ENCODE results near the gene MEIOC.
"Not testable (repeated sequence)": the region's sequence is repeated elsewhere in the genome, so short reads cannot be mapped to it uniquely, and the experiment has no call there.

MEIOC gene

DNA sequence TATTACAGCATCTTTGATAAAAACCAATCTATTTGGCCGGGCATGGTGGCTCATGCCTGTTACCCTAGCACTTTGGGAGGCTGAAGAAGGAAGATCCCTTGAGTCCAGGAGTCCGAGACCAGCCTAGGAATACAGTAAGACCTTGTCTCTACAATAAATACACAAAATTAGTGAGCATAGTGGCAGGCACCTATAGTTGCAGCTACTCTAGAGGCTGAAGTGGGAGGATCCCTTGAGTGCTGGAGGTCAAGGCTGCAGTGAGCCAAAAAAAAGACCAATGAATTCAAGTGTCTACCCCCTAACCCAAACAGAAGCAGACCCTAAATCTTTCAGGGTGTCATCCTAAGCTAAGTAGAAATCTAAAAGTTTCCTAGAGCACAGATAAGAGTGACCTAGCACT, 7.3 kb upstream of the MEIOC start:
- no peak for DNase-seq

DNA sequence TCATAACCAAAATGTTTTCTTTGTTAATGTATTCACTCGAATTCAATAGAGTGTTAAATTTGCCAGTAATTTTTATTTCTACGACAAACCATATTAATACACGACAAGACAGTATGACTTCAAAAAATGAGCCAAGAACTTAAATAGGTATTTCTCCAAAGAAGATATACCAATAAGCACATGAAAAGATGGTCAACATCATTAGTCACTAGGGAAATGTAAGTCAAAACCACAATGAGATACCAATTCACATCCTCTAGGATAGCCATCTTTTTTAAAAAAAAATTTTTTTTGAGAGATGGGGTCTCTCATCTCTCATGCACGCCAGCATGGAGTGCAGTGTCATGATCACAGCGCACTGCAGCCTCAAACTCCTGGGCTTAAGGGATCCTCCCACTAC, 5.0 kb upstream of the MEIOC start:
- DNase-seq, result no peak

DNA sequence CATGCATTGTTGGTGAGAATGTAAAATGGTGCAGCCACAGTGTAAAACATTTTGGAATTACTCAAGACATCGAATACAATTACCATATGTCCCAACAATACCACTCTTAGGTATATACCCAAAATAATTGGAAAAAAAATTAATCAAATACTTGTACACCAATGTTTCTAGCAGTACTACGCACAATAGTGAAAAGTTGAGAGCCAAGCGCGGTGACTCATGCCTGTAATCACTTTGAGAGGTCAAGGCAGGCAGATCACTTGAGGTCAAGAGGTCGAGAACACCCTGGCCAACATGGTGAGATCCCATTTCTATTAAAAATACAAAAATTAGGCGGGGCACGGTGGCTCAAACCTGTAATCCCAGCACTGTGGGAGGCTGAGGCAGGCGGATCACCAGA, 3.5 kb upstream of the MEIOC start:
- no peak for DNase-seq

DNA sequence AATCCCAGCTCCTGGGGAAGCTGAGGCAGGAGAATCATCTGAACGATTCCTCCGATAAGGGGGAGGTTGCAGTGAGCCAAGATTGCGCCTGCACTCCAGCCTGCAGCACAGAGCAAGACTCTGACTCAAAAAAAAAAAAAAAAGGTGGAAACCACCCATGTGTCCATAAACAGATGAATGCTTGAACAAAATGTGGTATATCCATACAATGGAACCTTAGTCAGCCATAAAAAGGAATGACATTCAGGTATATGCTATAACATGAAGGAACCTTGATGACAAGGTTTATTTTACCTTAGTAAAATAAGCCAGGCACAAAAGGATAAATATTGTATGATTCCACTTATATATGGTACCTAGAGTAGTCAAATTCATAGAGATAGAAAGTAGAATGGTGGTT, 2.9 kb upstream of the MEIOC start:
- DNase-seq, result no peak

DNA sequence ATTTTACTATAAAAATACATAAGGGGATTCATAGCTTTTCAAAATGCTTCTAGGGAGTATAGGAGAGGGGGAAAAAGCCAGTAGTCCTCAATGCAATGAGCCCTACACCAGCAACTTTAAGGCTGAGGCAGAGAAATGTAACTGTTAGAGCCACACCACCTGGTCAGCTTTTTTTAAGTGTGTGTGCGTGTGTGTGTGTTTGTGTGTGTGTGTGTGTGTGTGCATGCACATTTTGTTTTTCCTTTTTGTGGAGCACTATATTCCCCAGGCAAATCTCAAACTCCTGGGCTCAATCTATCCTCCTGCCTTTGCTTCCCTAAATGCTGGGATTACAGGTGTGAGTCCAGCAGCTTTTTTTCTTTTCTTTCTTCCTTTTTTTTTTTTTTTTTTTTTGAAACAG, 2.3 kb upstream of the MEIOC start:
- DNase-seq, result no peak

DNA sequence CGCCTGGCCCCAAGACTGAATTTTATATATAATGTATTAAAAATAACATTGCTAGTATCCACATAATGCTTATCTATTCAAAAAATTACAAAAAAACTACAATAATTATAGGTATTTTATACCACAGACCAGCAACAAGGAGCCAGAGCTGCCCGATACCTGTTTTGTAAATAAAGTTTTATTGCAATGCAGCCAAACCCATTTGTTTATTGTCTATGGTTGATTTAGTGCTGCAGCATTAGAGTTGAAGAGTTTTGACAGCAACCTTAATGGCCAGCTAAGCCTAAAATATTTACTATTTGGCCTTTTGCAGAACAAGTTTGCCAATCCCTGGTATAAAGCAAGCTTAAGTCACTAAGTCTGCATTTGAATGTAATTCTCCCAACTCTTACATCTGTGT, 5.6 kb downstream of the MEIOC start:
- no peak for DNase-seq

DNA sequence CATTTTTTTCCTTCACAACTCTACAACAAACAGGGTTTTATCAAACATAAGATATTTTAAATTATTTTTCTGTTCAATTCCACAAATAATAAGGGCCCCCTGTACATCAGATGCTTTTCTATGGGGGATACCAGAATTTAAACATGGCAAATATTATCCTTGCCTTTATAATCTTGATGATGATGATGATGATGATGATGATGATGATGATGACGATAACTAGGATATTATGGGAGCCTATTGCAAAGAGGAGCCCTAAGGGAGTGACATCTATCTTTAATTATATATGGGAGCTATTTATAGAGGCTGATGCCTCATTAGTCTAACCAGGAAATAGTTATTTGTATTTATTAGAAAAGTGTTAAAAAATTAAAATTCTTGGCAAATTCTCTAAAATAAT, 6.8 kb downstream of the MEIOC start:
- DNase-seq, result no peak

DNA sequence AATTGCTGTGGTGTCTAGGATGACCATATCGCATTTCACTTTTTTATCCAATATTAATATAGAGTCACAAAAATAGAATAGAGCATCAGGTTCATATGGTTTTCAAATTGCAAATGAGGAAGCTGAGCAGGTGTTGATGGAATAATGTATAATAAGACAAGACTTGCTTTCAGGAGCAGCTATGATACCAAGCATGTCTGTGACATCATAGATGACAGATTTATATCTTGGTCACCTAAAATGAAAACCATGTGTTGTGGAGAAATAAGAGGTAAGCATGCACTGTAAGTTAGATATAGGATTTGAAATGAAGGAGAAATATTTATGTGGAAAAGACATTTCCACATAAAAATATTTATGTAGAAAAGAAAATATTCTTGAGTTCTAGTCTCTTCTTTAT, 8.6 kb downstream of the MEIOC start:
- no peak for DNase-seq

DNA sequence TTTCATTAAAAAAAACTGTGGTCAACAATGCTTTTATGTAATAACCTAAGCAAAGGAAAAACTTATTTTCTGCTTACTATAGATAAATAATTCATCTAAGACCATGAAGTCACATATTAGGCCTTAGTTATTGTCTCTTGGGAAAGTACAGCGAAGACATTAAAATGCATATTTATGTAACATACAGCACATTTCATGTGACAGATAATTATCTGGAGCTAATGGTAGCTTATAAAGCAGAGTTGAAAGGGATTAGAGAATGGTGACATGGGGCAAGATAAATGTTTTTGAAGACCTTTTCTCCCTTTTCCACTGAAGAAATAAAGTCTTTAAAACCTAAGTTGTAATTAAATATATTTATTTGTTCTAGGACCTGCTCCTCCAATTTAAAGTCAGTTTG, 9.7 kb downstream of the MEIOC start:
- no peak for DNase-seq

DNA sequence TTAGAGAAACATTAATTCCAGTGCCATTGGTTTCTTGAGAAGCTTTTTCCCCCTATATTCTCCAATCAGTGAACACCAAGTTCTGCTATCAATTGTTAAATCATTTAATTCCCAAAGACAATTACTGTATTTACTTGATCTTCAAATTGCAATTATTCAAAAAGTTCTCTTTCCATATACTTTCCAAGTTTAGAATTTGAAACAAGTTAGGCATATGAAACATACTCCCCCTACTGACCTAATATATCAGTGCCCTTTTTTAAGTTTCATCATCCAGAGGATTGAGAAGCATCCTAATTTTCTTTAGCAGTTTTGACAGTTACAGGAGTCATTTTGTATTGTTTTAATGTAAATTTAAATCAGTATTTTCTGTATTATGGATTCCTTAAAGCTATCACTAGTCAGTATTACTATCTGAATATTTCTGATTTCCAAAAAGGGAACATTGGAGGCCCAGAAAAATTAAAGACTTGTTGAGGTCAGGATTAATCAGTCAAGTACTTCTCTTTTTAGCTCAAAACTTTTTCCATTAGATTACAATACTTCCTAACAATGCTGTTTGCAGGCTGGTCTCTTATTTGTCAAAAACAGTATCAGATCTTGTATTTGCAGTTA, 16.3 kb downstream of the MEIOC start:
- no peak for DNase-seq

DNA sequence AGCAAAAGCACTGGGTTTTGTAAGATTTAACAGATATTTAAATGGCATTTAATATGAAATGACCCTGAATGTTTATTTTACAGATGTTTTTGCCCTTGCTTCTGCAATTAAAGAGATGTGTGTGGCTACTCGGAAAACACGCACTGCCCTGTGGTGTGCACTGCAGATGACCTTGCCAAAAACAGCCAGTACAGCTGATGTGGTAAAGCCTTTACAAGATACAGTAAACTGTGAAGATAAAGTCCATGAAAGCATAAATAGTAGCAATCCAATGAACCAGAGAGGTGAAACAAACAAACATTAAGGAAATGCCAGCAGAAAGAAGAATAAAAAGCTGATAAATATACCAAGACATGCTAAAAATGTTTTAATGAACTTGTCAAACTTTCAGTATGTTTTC, 17.6 kb downstream of the MEIOC start:
- DNase-seq, result no peak

DNA sequence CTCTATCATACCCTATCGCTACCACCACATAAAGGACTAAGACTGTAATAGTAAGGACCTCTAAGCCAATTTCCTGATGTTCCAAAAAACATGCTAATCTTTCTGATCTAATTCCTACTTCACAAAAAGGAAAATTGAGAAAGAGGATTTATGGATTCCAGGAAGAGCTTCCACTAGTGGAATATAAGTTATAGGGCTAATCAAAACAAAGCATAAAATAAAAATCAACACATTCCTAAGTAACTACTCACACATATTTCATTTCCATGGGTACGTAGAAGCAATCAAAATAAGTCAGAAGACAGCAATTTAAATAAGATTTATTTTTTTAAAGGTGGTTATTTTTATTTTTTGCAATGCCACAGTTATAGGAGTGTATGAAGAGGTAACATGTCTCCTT, 20.9 kb downstream of the MEIOC start:
- DNase-seq, result no peak

DNA sequence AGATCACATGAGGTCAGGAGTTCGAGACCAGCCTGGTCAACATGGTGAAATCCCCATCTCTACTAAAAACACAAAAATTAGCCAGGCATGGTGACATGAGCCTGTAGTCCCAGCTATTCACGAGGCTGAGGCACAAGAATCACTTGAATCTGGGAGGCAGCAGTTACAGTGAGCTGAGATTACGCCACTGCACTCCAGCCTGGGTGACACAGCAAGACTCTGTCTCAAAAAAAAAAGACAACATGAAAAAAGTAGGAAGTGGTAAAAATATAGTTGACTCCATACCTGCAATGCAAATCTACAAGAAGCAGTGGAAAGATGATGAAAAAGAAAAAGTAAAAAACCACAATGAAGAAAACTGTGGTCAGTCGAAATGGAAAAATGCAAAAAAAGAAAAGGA, 27.0 kb downstream of the MEIOC start:
- not testable (repeated sequence) for DNase-seq

DNA sequence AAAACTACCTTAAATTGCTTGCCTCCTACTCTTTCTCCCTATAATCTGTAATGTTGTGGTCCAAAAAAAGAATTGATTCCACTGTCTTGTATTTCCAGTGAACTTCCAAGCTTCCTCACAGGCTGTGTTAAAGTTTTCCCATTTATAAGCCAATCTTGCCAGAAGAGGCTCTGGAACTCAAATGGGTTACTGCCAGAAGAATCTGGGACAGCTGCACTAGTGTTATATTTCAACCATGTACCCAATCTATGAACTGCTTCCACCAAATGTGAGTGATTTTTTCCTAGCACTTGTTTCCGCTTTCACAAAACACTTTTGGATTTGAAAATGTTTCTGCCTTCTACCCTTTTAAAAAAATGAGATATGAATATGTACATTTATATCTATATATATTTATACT, 31.5 kb downstream of the MEIOC start:
- no peak for DNase-seq

DNA sequence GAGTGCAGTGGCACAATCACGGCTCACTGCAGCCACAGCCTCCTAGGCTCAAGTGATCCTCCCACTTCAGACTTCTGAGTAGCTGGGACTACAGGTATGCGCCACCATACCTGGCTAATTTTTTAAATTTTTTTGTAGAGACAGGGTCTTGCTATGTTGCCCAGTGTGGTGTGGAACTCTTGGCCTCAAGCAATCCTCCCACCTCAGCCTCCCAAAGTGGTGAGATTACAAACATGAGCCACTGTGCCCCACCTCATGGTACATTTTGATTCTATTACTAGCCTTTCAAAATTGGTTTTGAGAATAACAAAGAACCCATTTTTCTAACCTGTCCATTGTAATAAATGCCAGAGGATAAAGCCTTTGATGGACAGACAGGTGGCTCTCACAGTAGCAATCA, 31.9 kb downstream of the MEIOC start:
- no peak for DNase-seq

DNA sequence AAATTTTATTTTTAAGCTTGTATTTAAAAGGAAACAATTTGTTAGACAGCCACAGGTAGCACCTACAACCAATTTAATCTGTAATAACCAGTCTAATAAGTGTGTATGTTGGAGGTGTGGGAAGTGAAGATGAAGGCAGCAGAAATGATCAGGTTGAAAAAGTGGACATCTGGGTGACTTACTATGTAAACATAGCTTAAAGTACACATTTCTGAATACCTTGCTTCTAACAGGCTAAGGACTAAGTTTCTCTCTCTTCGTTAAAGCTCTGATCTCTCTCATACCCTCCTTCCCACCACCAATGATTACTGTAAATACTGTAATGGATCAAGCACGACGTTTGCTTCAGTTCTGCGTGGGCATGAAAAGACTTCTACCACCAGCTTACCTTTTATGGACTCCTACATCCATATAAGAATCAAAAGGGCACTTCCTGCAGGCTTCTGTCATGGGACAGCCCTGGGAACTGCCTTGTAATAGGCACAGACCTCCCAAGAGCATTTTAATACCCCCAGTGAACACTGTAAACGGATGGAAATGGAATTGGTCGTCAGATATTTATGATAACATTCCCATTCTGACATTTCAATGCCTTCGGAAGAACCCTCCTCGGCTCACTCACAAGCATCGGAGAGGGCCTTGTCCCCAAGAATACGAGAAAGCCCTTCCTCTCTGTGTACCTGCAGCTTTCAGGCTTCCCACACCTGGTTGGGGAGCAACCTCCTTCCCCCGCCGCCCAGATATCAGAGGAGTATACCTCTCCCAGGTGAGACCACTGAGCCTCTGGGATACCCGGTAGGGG, 32.6 kb downstream of the MEIOC start:
- no peak for DNase-seq

DNA sequence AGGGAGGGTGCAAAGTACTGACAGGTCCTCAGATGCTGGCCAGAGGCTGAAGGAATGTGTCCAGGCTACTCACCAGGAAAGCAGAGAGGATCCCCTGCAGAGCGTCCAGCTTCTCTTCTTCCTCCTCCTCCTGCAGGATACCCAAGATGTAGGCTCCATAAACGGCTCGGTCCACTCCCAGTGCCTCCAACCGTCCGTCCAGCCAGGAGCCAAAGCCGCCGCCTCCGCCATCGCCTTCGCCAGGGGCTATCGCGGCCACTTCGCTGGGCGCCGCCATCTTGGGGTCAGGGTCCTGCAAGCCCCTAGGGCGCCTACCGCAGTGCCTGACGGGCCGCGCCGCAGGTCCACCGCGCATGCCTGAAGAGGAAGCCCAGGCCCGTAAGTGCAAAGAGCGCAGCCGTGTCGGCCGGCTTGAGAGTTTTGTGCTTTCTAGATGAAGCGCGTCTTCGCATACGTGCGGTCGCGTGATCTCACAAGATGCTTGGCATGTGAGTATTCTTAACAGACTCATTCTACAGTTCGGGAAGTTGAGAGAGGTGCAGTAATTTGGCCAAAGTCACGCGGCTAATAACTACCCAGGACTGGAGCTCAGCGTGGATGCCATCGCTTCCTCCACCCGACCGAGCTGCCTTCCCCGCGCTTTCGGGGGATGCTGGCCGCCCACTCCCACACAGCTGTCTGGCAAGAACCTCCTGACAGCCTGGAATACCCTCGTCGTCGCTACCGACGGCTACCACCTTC, 33.4 kb downstream of the MEIOC start, which contains the start of gene CCDC43:
CCDC43 (minus strand) TSS at position 300 of the 741 bp plus-strand sequence; CDS start at position 277, 23 bp downstream.
- peak; percentile 70 for DNase-seq

DNA sequence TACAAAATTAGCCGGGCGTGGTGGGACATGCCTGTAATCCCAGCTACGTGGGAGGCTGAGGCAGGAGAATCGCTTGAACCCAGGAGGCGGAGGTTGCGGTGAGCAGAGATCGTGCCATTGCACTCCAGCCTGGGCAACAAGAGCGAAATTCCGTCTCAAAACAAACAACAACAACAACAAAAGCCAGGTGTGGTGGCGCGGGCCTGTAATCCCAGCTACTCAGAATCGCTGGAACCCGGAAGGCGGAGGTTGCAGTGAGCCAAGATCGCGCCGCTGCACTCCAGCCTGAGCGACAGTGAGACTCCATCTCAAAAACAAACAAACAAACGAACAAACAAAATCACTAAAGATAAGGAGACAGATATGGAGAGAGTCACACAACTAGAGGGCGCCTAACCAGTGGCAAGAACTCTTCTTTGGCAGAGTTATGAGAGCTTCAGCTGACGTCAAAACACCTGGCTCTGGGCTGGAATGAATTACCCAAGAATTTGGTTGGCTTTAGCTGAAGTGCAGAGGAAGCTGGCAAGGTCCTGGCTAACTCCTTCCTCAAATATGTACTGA, 34.6 kb downstream of the MEIOC start:
- DNase-seq, result not testable (repeated sequence)

DNA sequence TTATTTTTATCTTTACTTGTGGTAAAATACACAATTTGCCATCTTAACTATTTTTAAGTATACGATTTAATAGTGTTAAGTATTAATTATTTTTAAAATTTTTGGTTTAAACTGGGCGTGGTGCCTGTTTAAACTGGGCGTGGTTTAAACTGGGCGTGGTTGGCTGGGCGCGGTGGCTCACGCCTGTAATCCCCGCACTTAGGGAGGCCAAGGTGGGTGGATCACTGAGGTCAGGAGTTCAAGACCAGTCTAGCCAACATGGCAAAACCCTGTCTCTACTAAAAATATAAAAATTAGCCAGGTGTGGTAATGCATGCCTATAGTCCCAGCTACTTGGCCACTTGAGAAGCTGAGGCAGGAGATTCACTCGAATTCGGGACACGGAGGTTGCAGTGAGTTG, 37.3 kb downstream of the MEIOC start:
- no peak for DNase-seq

DNA sequence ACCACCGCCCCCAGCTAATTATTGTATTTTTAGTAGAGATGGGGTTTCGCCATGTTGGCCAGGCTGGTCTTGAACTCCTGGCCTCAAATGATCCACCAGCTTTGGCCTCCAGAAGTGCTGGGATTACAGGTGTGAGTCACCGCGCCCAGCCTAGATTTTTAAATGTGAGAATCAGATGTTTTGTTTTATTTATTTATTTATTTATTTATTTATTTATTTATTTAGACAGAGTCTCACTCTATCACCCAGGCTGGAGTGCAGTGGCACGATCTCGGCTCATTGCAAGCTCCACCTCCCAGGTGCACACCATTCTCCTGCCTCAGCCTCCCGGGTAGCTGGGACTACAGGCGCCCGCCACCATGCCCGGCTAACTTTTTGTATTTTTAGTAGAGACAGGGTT, 44.0 kb downstream of the MEIOC start:
- not testable (repeated sequence) for DNase-seq

DNA sequence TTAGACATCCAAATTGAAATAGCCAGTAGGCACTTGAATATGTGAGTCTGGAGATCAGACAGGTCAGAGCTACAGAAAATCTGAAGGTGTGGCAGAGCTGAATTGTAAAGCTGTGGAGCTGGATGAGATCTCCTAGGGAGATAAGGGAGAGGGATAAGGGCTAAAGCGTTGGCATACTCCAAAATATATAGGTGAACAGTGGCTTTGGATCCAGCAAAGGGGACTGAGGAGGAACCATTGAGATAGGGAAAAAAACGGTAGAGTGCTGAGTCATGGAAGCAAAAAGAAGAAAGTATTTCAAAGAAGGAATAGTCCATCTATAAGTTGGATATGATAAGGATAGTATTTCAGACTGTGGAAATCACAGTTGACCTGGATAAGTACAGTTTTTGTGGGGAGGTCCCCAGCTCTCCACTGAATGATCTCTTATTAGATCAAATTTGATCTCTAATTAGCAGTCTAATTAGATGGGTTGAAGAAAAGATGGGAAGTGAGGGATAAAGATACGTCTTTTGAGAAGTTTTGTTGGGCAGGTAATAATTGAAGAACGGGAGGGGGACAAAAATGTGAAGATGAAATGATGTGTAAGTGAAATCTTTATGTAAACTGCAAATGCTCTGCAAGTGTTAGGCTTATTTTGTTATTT, 51.6 kb downstream of the MEIOC start:
- no peak for DNase-seq

DNA sequence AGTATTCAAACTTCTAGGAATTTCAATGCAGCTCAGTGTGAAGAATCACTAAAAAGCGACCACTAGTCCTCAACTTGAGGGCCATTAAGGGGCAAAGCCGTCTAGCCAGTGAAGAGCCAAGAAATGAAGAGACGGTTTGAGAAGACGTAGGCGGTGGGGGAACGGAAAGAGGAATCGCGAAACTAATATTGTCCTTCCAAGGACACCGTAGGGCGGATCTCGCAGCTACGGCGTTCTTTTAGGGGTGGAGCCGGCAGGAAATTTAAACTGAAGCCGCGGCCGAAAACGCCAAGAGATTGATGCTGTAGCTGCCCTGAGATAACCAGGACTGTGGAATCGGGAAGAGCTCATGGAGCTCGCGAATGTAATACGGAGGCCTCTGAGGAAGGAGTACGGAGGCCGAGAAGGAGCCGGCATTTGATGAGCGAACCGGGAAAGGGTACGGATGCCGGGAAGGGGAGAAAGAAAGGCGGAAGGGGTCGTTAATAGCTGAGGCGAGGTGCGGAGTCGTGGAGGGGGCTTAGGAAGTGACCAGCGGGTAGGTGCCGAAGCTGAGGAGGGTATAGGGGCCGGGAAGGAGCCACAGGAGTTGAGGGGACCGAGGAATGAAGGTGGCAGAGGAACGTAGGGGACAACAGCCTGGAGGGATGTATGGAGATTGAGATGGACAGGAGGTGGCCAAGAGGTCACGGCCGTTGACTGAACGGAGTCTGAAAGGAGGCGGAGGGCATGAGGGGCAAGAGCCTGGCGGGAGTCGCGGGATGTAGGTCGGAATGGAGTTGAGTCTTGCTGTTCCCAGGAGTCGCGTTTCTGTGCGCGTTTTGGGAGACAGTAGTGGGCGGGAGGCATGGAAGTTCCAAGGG, 52.4 kb downstream of the MEIOC start, which contains the start of gene DBF4B:
DBF4B (plus strand) TSS at position 265 of the 863 bp plus-strand sequence; CDS start at position 421, 156 bp downstream.
- peak; percentile 86 for DNase-seq

All from NCI-H748 treated with DMSO at 0.1 percent for 48 hours (cell line).